B cell (primary cell): ENCODE data around the gene NBEA. TPM values are rescaled to one million over a fixed set of nuclear protein-coding genes. Genes with fewer than 3 reads are reported as not detected.

ENCODE experiments used
- ATAC-seq: fragments of 200-7000 bp; cut with Tn5 transposase; one replicate; pipeline ENCODE4 v1.10.0; 2021; ENCODE audit warnings: low read depth, mild to moderate bottlenecking, moderate number of reproducible peaks, moderate library complexity
- CTCF ChIA-PET: fragments of 350-600 bp; sonication (Branson Sonifier 250); formaldehyde crosslinking; loops from one replicate; lab custom pipeline; 2021; ENCODE audit warnings: antibody characterized with exemption, inconsistent platforms; lab: Charles Lee
- POLR2A ChIA-PET: fragments of 350-600 bp; sonication (Branson Sonifier 250); formaldehyde crosslinking; loops from one replicate; lab custom pipeline; 2021; ENCODE audit warnings: antibody characterized with exemption; lab: Charles Lee
- DNase-seq: peaks from one replicate; pipeline ENCODE4 v3.0.0; 2013
- H2AFZ ChIP-seq: 2 replicates; pipeline ENCODE4 v1.6.1; 2012; ENCODE audit warnings: mild to moderate bottlenecking, low read depth, low read length; ENCODE audit not compliant: insufficient read depth, poor library complexity, severe bottlenecking
- H3K27ac ChIP-seq, 2 donors: 1 replicate in 1 of 2; 2 replicates in 1 of 2; pipeline ENCODE4 v1.5.1; 2012 to 2013; ENCODE audit warnings: low read length in 2 of 2, mild to moderate bottlenecking in 2 of 2, moderate library complexity in 1 of 2
- H3K27me3 ChIP-seq, 4 experiments: fragments of 200-600 bp in 1 of 4; sonication (generic) in 1 of 4; replicated peaks in 1 of 4; 1 replicate in 2 of 4; 2 replicates in 2 of 4; pipeline versions ENCODE4 v1.6.1 to v1.7.0; 2013 to 2016; ENCODE audit warnings: low read length in 3 of 4, mild to moderate bottlenecking in 2 of 4, mixed read lengths in 1 of 4, moderate library complexity in 1 of 4; ENCODE audit not compliant: insufficient read depth in 4 of 4, control insufficient read depth in 3 of 4; ENCODE audit errors: control extremely low read depth in 1 of 4
- H3K36me3 ChIP-seq, 2 experiments: replicated peaks in 1 of 2; 1 replicate in 1 of 2; 2 replicates in 1 of 2; pipeline versions ENCODE4 v1.6.1 to v1.7.1; 2013; ENCODE audit warnings: low read length in 1 of 2; ENCODE audit not compliant: insufficient read depth in 2 of 2, control insufficient read depth in 1 of 2; ENCODE audit errors: control extremely low read depth in 1 of 2, extremely low read depth in 1 of 2
- H3K4me1 ChIP-seq, 2 donors: fragments of 200-600 bp in 1 of 2; sonication (generic) in 1 of 2; 1 replicate in 1 of 2; 2 replicates in 1 of 2; pipeline versions ENCODE4 v1.5.1 to v1.6.1; 2013 to 2017; ENCODE audit warnings: low read length in 2 of 2; ENCODE audit not compliant: control insufficient read depth in 2 of 2, insufficient read depth in 2 of 2
- H3K4me2 ChIP-seq: replicated peaks from 2 replicates; pipeline ENCODE3; 2012; ENCODE audit warnings: mild to moderate bottlenecking, low read depth, low read length; ENCODE audit not compliant: poor library complexity, severe bottlenecking
- H3K4me3 ChIP-seq, 5 experiments: fragments of 200-600 bp in 1 of 5; sonication (generic) in 1 of 5; 1 replicate in 3 of 5; 2 replicates in 2 of 5; pipeline versions ENCODE4 v1.5.1 to v1.7.0; 2011 to 2016; ENCODE audit warnings: low read length in 4 of 5, mild to moderate bottlenecking in 4 of 5, low read depth in 2 of 5, control low read depth in 1 of 5, moderate library complexity in 1 of 5; ENCODE audit not compliant: insufficient read depth in 1 of 5; ENCODE audit errors: control extremely low read depth in 1 of 5, extremely low read depth in 1 of 5
- H3K79me2 ChIP-seq: fragments of 200-600 bp; sonication (generic); one replicate; pipeline ENCODE4 v1.6.0; 2016; ENCODE audit warnings: low read length; ENCODE audit not compliant: control insufficient read depth, insufficient read depth
- H3K9ac ChIP-seq: fragments of 200-600 bp; sonication (generic); 2 replicates; pipeline ENCODE4 v1.6.1; 2017; ENCODE audit warnings: mild to moderate bottlenecking, low read length, moderate library complexity
- H3K9me3 ChIP-seq, 3 donors: one replicate each; pipeline versions ENCODE4 v1.6.1 to v1.7.1; 2013; ENCODE audit warnings: low read length in 2 of 3; ENCODE audit not compliant: control insufficient read depth in 2 of 3, insufficient read depth in 1 of 3; ENCODE audit errors: control extremely low read depth in 1 of 3
- H4K20me1 ChIP-seq: 2 replicates; pipeline ENCODE4 v1.6.0; 2012; ENCODE audit warnings: mild to moderate bottlenecking, low read length; ENCODE audit not compliant: insufficient read depth, control insufficient read depth, poor library complexity, severe bottlenecking
- H3K27ac Mint-ChIP-seq: one replicate; pipeline ENCODE4 v1.8.0; 2021; ENCODE audit warnings: mixed read lengths
- H3K27me3 Mint-ChIP-seq: one replicate; pipeline ENCODE4 v1.8.0; 2021; ENCODE audit warnings: mixed read lengths
- H3K4me1 Mint-ChIP-seq: one replicate; pipeline ENCODE4 v1.8.0; 2021; ENCODE audit warnings: mixed read lengths
- H3K4me3 Mint-ChIP-seq: one replicate; pipeline ENCODE4 v1.8.0; 2021; ENCODE audit warnings: mixed read lengths
- H3K9me3 Mint-ChIP-seq: one replicate; pipeline ENCODE4 v1.8.0; 2022; ENCODE audit warnings: mixed read lengths; ENCODE audit not compliant: insufficient read depth
- CTCF ChIP-seq: fragments of 200-600 bp; IDR thresholded peaks from one replicate; pipeline ENCODE4 v1.8.0; 2022; ENCODE audit warnings: antibody characterized with exemption, mild to moderate bottlenecking
- EZH2 ChIP-seq: IDR thresholded peaks from 2 replicates; pipeline ENCODE4 v1.6.1; 2012; ENCODE audit warnings: borderline replicate concordance, low read depth, mild to moderate bottlenecking, moderate library complexity, low read length; ENCODE audit not compliant: insufficient read depth, poor library complexity, severe bottlenecking
- WGBS: methylation state at CpG from one replicate; pipeline ENCODE4 v1.1.5; 2013; ENCODE audit warnings: missing lambda C conversion rate; ENCODE audit not compliant: insufficient coverage; 5-methylcytosine and 5-hydroxymethylcytosine counted together
- intact Hi-C: fragments of 100-400 bp; cut with micrococcal nuclease; formaldehyde crosslinking; loops from one replicate; pipeline ENCODE4 v1.10.0; 2022
- polyA plus RNA-seq: library from polyadenylated mRNA; depleted of rRNA; stranded (reverse); fragments of >200 nt; gene quantifications from 2 replicates; pipeline ENCODE4 v1.2.3, GENCODE V29; 2012
- total RNA-seq, 2 donors: library from RNA; stranded (reverse); fragments of 120-200 nt in 1 of 2; gene quantifications; 1 replicate in 1 of 2; 2 replicates in 1 of 2; pipeline versions ENCODE4 v1.2.3 to v1.2.4, GENCODE V29; 2013 to 2022

NBEA gene
- total and polyA plus RNA-seq, 2 donors (not counting 1 experiment from before 2014, with no cell fraction given): 1.5 to 10.7 TPM

GRCh38 chr13:35500144-35500543 is 558.1 kb downstream of the NBEA start:
- H3K79me2 ChIP-seq: no peaks in the 10 kb centered on the region
- WGBS: 89% methylated on average over 1 of the region's 2 CpGs
- H3K36me3 ChIP-seq: no peaks in the 10 kb centered on the region
- H2AFZ ChIP-seq: no peak overlapping the region
- H3K4me3 ChIP-seq: no peak overlapping the region
- H3K4me1 ChIP-seq: no peaks in the 10 kb centered on the region
- ChIA-PET CTCF (no interaction called here), POLR2A (no interaction called here)
- no peak overlapping the region for H3K9ac ChIP-seq
- H3K4me3 Mint-ChIP-seq: no peak overlapping the region
- H3K9me3 ChIP-seq: no peaks in the 10 kb centered on the region
- no peaks in the 10 kb centered on the region for H3K4me1 Mint-ChIP-seq
- H3K27me3 Mint-ChIP-seq: no peaks in the 10 kb centered on the region
- H3K27me3 ChIP-seq: no peaks in the 10 kb centered on the region
- H3K4me2 ChIP-seq: no peak overlapping the region
- H3K27ac Mint-ChIP-seq: no peak overlapping the region
- H3K27ac ChIP-seq: no peak overlapping the region
- no peaks in the 10 kb centered on the region for H4K20me1 ChIP-seq
- intact Hi-C loops: no loop called here
- TF ChIP-seq EZH2 (no peak), CTCF (no peak)
- peaks cover 2% of the 10 kb centered on the region for H3K9me3 Mint-ChIP-seq
- no peak for DNase-seq
- no peak for ATAC-seq

- ChIA-PET POLR2A (no interaction called here), CTCF (no interaction called here)
- 90% methylated on average over 2 of the region's 6 CpGs for WGBS
- Histone ChIP-seq H3K36me3 (no peaks in the 10 kb centered on the region), H3K4me1 (no peaks in the 10 kb centered on the region), H3K27ac (no peak overlapping the region), H4K20me1 (no peaks in the 10 kb centered on the region), H2AFZ (no peak overlapping the region), H3K27me3 (no peaks in the 10 kb centered on the region), H3K9ac (no peak overlapping the region), H3K4me3 (no peak overlapping the region), H3K79me2 (no peaks in the 10 kb centered on the region), H3K4me2 (no peak overlapping the region), H3K9me3 (no peaks in the 10 kb centered on the region)
- H3K27me3 Mint-ChIP-seq: no peaks in the 10 kb centered on the region
- no peaks in the 10 kb centered on the region for H3K9me3 Mint-ChIP-seq
- H3K27ac Mint-ChIP-seq: no peak overlapping the region
- H3K4me1 Mint-ChIP-seq: no peaks in the 10 kb centered on the region
- TF ChIP-seq EZH2: no peak
- no peak for TF ChIP-seq CTCF
- intact Hi-C loops: no loop called here
- ATAC-seq (no peak), DNase-seq (no peak)
- no peak overlapping the region for H3K4me3 Mint-ChIP-seq
These were observed 559.7 kb downstream of the NBEA start for GRCh38 chr13:35501661-35502235.
